ENCODE data around the gene CTNNA3.
"Not testable (repeated sequence)": the region's sequence is repeated elsewhere in the genome, so short reads cannot be mapped to it uniquely, and the experiment has no call there.

The CTNNA3 gene

DNA sequence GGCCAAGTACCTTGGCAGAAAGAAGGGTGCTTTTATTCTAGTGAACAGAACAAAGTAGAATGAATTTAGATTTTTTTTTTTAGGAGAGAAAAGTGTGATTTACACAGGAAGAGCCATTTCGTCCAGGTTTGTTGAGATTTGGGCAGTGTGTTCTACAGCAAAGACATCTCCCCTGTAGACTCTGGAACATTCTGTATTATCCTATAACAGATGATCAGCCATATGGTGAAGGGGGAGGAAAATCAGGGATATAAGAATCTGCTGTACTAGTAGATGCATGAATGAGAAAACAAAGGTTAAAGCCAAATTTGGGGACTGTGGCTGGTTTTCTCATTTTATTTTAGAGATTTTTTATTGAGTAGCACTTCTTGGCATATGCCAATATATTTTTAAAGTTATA, 1223.8 kb downstream of the CTNNA3 start:
- no peak for DNase-seq

- DNase-seq: no peak
Observed at GRCh38 chr10:66467042-66467441, 1229.0 kb downstream of the CTNNA3 start.

- no peak for DNase-seq
Observed at GRCh38 chr10:66466622-66467021, 1229.4 kb downstream of the CTNNA3 start.

- DNase-seq: no peak
Observed at GRCh38 chr10:66463611-66464010, 1232.4 kb downstream of the CTNNA3 start.

- no peak for DNase-seq
Observed at GRCh38 chr10:66457629-66458028, 1238.4 kb downstream of the CTNNA3 start.

DNA sequence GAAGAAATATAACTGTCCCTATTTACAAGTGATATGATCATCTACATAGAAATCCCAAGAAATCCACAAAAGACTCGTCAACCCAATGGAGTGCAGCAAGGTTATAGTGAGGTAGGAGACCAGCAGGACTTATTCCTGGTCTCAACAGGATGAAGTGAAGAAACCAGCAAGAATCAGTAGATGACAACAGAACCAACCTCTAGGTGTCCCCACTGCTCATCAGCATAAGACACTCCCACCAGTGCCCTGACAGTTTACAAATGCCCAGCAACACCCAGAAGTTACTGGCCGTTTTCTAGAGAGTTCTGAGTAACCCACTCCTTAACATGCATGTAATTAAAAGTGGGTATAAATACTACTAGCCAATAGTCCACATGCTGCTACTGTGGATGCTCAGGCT, 1240.7 kb downstream of the CTNNA3 start:
- no peak for DNase-seq

GRCh38 chr10:66440568-66440967, 1255.4 kb downstream of the CTNNA3 start:
- DNase-seq: no peak

GRCh38 chr10:66414943-66415342, 1281.1 kb downstream of the CTNNA3 start:
- DNase-seq: no peak

- no peak for DNase-seq
Observed at GRCh38 chr10:66405566-66405965, 1290.4 kb downstream of the CTNNA3 start.

DNA sequence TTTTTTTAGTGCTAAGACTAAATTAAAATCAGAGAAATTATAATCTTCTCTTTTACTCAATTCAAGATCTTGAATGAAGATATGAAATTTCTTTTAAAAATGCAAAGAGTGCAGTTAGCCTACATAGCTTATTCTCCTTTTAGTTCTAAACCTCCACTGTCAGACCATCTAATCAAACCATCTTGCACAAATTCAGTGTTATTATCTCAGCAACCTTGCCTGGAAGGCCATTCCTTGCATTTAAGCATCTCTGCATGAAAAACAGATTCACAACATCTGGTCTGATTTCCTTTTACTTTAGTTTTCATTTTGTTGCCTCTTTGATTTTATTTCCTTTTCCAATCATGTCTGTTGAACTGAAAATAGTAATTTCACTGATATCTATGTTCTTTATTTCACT, 1297.3 kb downstream of the CTNNA3 start:
- DNase-seq: no peak

DNA sequence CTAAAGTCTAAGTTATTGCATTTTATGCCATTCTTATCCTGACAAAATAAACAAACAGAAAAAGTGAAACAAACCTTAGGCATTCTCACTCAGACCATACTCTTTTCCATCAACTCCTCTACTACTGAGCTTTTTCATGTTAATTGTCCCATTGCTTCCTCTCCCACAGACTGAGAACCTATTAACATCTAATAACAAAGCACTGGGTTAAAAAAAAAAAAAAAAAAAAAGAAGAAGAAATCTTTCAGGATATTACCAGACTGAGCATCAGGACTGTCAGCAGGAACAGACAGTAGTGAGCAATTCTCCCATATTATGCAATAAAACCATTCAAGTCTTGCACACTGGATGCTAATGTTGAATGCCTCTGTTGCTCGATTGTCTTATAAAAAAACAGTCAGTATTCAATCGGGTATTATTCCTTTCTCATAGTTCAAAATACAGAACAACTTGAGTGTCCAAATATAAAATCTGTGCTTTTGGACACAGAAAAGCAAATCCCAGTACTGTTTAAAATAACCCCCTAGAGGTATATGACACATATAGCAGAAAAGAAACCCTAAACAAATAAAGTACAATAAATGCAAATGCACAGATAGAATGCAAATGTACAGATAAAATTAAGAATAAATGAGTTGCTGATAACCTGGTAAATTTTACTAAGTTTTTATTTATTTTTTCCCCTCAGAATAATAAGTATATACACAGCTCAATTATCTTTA, 1301.5 kb downstream of the CTNNA3 start:
- DNase-seq: no peak

GRCh38 chr10:66390926-66391325, 1305.1 kb downstream of the CTNNA3 start:
- DNase-seq: no peak

- DNase-seq: no peak
Observed at GRCh38 chr10:66381045-66381444, 1315.0 kb downstream of the CTNNA3 start.

DNA sequence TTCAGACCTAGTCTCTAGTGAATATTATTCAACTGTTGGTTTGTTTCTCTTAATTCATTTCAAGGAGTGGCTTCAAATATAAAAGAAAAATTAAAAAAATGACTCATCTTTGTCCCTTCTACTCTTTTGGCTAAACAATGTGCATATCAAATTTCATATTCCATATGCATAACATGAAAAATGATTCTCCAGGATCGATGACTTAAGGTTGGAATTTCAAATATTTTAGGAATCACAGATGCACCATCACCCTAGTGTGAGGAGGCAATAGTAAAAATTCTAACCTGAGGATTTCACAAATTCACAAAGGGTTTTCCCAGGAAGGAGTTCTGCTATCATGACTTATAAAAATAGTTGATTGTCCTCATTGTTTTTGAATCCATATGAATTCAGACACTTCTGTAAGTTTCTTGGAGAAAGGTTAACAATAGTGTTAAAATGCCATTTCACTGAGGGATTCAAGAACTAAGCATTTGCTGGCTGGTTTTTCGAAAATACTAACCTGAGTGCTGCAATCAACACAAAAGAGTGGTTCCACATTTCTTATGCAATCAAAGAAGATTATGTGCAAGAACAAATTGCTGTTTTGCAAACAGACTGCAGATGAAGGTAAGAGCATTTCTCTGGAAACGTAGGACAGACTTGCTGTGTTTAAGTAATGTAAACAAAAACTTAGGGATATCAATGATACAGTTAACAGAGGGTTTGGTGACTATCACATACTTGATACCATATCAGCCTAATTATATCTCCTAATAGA, 1317.7 kb downstream of the CTNNA3 start:
- no peak for DNase-seq

DNA sequence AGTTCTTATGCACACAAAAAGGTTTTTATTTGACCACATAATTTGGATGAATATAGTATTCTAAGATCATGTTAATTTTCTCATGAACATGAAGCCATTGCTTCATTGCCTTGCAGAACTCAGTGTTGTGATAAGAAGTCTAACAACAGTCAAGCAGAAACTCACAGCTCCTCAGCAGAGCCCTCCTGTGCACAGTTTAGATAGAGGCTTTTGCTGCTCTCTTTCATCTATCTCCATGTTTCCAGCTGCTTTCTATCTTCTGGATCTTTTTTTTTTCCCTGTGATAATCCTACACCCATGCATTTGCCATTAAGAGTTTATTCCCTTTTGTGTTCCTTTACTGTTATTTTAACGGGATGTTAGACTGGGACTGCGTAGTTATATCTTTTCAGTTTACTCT, 1327.8 kb downstream of the CTNNA3 start:
- no peak for DNase-seq

DNA sequence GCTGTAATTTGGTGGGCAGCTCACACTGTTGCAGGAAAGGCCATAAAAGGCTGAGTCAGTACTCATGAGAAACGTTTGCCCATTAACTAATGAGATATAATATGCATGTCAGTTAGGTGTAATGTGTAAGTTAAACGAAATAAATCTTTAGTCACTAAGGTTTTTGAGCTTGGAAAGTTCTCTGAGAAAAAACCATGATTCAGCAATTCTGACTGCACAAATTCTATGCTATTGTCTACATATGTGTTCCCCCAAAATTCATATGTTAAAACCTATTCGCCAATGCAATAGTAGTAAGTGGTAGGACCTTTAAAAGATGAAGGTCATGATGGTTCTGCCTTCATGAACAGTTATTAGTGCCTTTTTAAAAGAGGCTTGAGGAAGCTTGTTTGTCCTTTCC, 1329.8 kb downstream of the CTNNA3 start:
- DNase-seq: no peak

GRCh38 chr10:66365686-66366085, 1330.3 kb downstream of the CTNNA3 start:
- no peak for DNase-seq

DNA sequence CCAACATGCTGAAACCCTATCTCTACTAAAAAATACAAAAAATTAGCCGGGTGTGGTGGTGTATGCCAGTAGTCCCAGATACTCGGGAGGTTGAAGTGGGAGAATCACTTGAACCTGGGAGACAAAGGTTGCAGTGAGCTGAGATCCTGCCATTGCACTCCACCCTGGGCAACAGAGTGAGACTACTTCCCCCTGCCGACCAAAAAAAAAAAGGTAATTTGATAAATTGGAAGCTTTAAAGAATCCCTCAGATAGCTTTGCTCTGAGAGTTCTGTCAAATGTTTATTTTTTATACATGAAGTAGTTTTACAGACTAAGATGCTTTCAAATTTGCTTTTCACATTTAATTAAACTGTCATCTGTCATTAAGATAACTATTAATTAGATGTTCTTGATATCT, 1333.5 kb downstream of the CTNNA3 start:
- no peak for DNase-seq

GRCh38 chr10:66353822-66354221, 1342.2 kb downstream of the CTNNA3 start:
- DNase-seq: not testable (repeated sequence)

- no peak for DNase-seq
Observed at GRCh38 chr10:66353422-66353821, 1342.6 kb downstream of the CTNNA3 start.

DNA sequence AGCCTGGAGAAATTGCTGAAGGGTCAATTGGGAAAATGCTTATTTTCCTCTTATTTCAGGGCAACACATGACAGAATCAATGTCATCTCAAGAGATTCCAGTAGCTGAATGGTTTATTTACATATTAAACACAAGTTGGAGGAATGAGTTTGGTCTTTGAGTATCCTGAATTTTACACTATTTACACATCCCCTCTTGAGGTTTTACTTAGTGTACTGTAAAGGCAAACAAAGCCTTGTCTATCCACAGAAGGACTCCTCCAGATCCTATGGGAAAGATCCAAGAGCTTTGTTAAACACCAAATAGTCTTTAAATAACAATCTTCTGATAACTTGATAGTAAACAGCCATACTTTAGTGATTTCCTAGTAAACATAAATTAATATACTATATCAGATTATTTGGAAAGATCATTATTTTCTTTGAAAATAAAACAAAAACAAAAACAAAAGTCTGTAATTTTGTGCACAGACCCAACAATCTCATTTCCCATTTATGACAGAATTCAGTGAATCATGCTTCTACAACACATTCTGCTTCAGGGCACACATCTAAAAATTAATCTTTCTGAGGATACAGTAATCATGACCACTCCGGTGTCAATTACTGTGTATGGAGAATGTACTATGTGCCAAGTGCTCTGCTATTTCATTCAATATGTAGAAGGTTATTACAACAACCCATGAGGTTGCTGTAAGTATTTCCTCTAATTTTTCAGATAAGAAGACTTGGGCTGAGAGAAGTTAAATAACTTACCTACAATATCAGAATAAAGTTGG, 1345.2 kb downstream of the CTNNA3 start:
- DNase-seq: no peak

GRCh38 chr10:66349726-66350125, 1346.3 kb downstream of the CTNNA3 start:
- DNase-seq: no peak

DNA sequence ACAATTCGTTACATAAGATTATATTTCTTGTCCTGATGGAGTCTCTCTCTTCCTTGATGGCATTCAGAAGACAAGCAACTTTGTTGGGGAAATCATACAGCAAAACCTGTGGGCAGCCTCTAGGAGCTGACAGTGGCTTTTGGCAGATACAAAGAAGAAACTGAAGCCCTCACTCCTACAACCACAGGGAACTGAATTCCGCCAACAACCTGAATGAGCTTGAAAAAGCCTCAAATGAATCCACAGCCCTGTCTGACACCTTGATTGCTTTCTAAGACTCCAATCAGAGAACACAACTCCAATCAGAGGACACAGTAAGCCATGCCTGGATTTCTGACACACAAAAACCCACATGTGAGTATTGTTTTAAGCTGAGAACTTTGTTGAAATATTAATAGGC, 1346.9 kb downstream of the CTNNA3 start:
- DNase-seq: no peak

DNA sequence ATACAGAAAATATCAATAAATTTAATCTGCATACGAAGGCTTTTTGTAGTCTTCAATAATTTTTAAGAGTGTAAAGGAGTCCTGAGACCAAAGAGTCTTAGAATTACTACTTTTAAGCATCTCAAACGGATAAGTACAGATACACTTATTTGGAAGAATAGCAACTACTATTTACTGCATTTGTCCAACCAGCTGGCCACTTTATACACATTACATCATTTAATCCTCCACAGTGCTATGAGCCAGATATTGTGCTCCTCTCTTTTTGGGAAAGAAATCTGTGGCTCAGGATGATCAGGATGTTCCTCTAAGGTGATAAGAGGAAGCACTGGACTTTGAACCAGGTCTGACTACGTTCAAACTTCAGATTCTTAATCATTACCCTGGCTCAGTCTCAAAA, 1358.8 kb downstream of the CTNNA3 start:
- DNase-seq: no peak
